DND-41 (cell line): ENCODE results near the gene OR9I1.

ENCODE experiments used
- ATAC-seq: fragments of 200-7000 bp; cut with Tn5 transposase; 3 replicates; pipeline ENCODE4 v1.9.1; 2021; ENCODE audit warnings: low read depth; ENCODE audit not compliant: insufficient read depth
- DNase-seq: peaks from one replicate; pipeline ENCODE4 v3.0.0-alpha.2; 2020
- H2AFZ ChIP-seq: 2 replicates; pipeline ENCODE4 v1.6.0; 2012; ENCODE audit warnings: low read depth, low read length
- H3K27ac ChIP-seq: 2 replicates; pipeline ENCODE4 v1.5.1; 2012; ENCODE audit warnings: low read length, inconsistent platforms
- H3K27me3 ChIP-seq: fragments of 200-600 bp; sonication (generic); 2 replicates; pipeline ENCODE4 v1.6.0; 2012; ENCODE audit warnings: low read length, mild to moderate bottlenecking, inconsistent platforms; ENCODE audit not compliant: insufficient read depth, poor library complexity
- H3K36me3 ChIP-seq: 2 replicates; pipeline ENCODE4 v1.5.1; 2012; ENCODE audit warnings: low read length, inconsistent platforms; ENCODE audit not compliant: insufficient read depth
- H3K4me1 ChIP-seq: 2 replicates; pipeline ENCODE4 v1.5.1; 2012; ENCODE audit warnings: mild to moderate bottlenecking, low read length; ENCODE audit not compliant: insufficient read depth
- H3K4me2 ChIP-seq: 2 replicates; pipeline ENCODE4 v1.6.0; 2012; ENCODE audit warnings: mild to moderate bottlenecking, moderate library complexity, low read length, inconsistent platforms; ENCODE audit not compliant: insufficient read depth
- H3K4me3 ChIP-seq, 2 experiments: fragments of 200-600 bp in 1 of 2; shearing (Covaris generic) in 1 of 2; 2 replicates each; pipeline ENCODE4 v1.5.1; 2012 to 2016; ENCODE audit warnings: inconsistent platforms in 2 of 2, low read length in 2 of 2, mild to moderate bottlenecking in 2 of 2, low read depth in 1 of 2, moderate library complexity in 1 of 2
- H3K79me2 ChIP-seq: 2 replicates; pipeline ENCODE4 v1.6.0; 2012; ENCODE audit warnings: low read length, inconsistent platforms; ENCODE audit not compliant: insufficient read depth
- H3K9ac ChIP-seq: 2 replicates; pipeline ENCODE4 v1.6.0; 2012; ENCODE audit warnings: low read depth, mild to moderate bottlenecking, inconsistent platforms, low read length, moderate library complexity
- H3K9me3 ChIP-seq: 2 replicates; pipeline ENCODE4 v1.5.1; 2012; ENCODE audit warnings: low read length, moderate library complexity, mild to moderate bottlenecking, inconsistent platforms; ENCODE audit not compliant: insufficient read depth, severe bottlenecking
- H4K20me1 ChIP-seq: 2 replicates; pipeline ENCODE4 v1.6.0; 2012; ENCODE audit warnings: low read length; ENCODE audit not compliant: insufficient read depth
- EZH2 ChIP-seq: IDR thresholded peaks from 3 replicates; pipeline ENCODE4 v1.6.1; 2012; ENCODE audit warnings: borderline replicate concordance, low read depth, mild to moderate bottlenecking, moderate library complexity, low read length, inconsistent platforms; ENCODE audit not compliant: severe bottlenecking
- TF ChIP-seq, protein P1 (sequence below): IDR thresholded peaks from 2 replicates; pipeline ENCODE4 v1.5.1; 2012; ENCODE audit warnings: borderline replicate concordance, low read length, moderate library complexity, mild to moderate bottlenecking; ENCODE audit not compliant: poor library complexity, severe bottlenecking; ENCODE audit errors: extremely low read depth

Gene OR9I1

DNA sequence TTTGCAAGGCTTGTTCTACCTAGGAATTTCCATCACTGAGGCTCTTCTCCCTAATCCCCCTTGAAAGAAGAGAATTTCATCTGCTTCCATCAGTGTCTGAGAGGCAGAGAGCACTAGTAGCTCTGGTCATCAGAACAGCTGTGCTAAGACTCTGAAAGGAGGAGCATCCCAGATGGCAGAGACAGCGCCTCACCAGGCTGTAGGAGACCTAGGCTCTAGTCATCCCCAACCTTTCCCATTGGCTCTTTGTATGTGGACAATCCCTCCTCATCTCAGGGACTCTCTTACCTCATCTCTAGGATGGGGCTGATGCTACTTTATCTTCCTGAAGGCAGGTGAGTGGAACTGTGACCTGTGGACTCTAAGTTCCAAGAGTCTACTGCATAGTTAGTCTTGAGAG is 8.8 kb upstream of the OR9I1 start:
- Histone ChIP-seq H3K9ac (no peak overlapping the region), H2AFZ (no peak overlapping the region), H3K79me2 (no peaks in the 10 kb centered on the region), H3K4me2 (no peak overlapping the region), H4K20me1 (no peaks in the 10 kb centered on the region), H3K36me3 (no peaks in the 10 kb centered on the region), H3K4me3 (no peak overlapping the region), H3K27ac (no peak overlapping the region), H3K4me1 (no peaks in the 10 kb centered on the region), H3K9me3 (no peaks in the 10 kb centered on the region), H3K27me3 (peaks cover 3% of the 10 kb centered on the region)
- ATAC-seq: no peak
- DNase-seq: no peak
- no peak for TF ChIP-seq EZH2
- TF ChIP-seq, protein P1, sequence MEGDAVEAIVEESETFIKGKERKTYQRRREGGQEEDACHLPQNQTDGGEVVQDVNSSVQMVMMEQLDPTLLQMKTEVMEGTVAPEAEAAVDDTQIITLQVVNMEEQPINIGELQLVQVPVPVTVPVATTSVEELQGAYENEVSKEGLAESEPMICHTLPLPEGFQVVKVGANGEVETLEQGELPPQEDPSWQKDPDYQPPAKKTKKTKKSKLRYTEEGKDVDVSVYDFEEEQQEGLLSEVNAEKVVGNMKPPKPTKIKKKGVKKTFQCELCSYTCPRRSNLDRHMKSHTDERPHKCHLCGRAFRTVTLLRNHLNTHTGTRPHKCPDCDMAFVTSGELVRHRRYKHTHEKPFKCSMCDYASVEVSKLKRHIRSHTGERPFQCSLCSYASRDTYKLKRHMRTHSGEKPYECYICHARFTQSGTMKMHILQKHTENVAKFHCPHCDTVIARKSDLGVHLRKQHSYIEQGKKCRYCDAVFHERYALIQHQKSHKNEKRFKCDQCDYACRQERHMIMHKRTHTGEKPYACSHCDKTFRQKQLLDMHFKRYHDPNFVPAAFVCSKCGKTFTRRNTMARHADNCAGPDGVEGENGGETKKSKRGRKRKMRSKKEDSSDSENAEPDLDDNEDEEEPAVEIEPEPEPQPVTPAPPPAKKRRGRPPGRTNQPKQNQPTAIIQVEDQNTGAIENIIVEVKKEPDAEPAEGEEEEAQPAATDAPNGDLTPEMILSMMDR: no peak

DNA sequence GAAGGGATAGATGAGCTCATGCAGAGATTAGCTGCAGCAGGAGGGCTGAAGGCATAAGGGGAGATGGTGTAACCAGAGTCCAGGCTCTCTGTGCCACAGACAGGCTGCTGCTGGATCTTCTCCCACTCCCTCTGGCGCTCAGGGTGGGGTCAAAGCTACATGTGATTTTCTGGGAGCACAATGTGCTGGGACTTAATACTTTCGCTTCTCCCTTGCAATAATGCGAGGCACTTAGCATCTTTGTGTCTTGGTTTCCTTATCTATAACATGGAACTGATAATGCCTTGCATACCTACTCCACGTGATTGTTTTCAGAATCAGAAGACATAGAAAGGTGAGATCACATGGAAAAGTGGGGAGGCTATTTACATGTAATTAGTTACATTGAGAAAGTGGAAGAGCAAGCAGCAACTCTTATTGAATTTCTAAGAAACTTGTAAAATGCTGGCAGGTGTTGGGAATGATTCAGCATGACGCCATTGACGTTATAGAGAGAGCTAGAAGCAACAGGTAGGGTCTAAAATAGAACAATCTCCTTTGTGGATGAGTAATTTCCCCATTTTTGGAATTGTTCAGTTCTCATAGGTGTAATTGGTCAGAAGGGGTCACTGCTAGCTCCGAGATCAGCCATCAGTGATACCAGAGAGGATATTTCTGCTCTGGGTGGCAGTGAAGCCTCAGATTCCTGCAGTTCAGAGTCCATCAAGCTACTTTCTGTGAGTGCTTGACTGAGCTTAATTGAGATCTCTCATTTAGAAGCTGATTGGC is 8.2 kb upstream of the OR9I1 start:
- DNase-seq: no peak
- H4K20me1 ChIP-seq: no peaks in the 10 kb centered on the region
- ATAC-seq: no peak

DNA sequence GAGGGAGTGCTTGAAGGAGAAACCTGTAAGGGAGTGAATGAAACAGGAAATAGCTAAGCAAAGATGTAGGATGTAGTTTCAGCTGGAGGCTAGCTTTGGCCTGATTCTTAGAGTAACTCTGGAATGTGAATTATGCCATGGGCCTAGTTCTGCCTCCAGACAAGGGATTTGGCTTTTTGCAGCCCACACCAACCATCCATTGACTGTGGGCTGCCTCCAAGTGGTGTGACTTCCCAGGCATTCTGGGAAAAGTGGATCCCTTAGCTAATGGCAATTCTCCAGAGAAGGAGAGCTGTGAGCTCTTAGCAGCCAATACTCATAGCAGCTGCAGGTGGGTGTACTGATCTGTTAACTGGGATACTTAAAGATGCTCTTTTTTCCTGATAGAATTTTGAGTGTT is 2.0 kb upstream of the OR9I1 start:
- H3K79me2 ChIP-seq: no peaks in the 10 kb centered on the region
- H3K4me2 ChIP-seq: no peak overlapping the region
- no peak overlapping the region for H2AFZ ChIP-seq
- ATAC-seq (no peak), DNase-seq (no peak)
- no peaks in the 10 kb centered on the region for H4K20me1 ChIP-seq
- no peak for TF ChIP-seq EZH2
- TF ChIP-seq, protein P1: no peak
- H3K27me3 ChIP-seq: no peaks in the 10 kb centered on the region
- no peak overlapping the region for H3K27ac ChIP-seq
- no peak overlapping the region for H3K9ac ChIP-seq
- no peaks in the 10 kb centered on the region for H3K36me3 ChIP-seq
- H3K4me1 ChIP-seq: no peaks in the 10 kb centered on the region
- H3K4me3 ChIP-seq: no peak overlapping the region
- H3K9me3 ChIP-seq: no peaks in the 10 kb centered on the region

More for the DNA sequence above, 8.2 kb upstream of the OR9I1 start:
- TF ChIP-seq, protein P1: no peak
- no peak for TF ChIP-seq EZH2
- H3K79me2 ChIP-seq: no peaks in the 10 kb centered on the region
- no peaks in the 10 kb centered on the region for H3K36me3 ChIP-seq
- H3K4me3 ChIP-seq: no peak overlapping the region
- no peak overlapping the region for H3K9ac ChIP-seq
- no peak overlapping the region for H2AFZ ChIP-seq
- no peak overlapping the region for H3K4me2 ChIP-seq
- no peaks in the 10 kb centered on the region for H3K4me1 ChIP-seq
- no peak overlapping the region for H3K27ac ChIP-seq
- peaks cover 3% of the 10 kb centered on the region for H3K27me3 ChIP-seq
- no peaks in the 10 kb centered on the region for H3K9me3 ChIP-seq

DNA sequence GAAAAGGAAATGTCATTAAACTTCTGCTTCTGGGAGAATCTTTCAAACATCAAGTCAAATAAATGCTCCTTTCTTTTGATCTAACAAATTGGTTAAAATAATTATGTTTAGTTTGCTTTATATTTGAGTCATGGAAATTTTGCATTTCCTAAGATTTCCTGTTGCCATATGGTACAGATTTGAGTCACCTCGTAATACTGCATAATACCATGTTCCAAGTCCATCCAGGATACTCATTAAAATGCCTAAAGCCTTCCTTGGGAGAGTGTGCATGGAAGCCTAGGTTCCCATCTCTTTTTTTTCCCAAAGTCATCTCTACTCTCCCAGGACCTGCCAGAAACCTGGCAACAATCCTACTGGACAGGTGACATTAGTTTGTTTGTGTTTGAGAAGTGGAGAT is 4.2 kb downstream of the OR9I1 start:
- TF ChIP-seq, protein P1: no peak
- TF ChIP-seq EZH2: no peak
- H3K4me3 ChIP-seq: no peak overlapping the region
- H3K36me3 ChIP-seq: no peaks in the 10 kb centered on the region
- H3K27ac ChIP-seq: no peak overlapping the region
- no peaks in the 10 kb centered on the region for H3K4me1 ChIP-seq
- DNase-seq: no peak
- ATAC-seq: no peak
- no peaks in the 10 kb centered on the region for H3K79me2 ChIP-seq
- H3K27me3 ChIP-seq: no peaks in the 10 kb centered on the region
- no peak overlapping the region for H3K4me2 ChIP-seq
- no peaks in the 10 kb centered on the region for H3K9me3 ChIP-seq
- no peaks in the 10 kb centered on the region for H4K20me1 ChIP-seq
- no peak overlapping the region for H3K9ac ChIP-seq
- H2AFZ ChIP-seq: no peak overlapping the region
